ENCODE results near the gene RAD54L. TPM values are rescaled to one million over a fixed set of nuclear protein-coding genes. Genes with fewer than 3 reads are reported as not detected.
"Not testable (repeated sequence)": the region's sequence is repeated elsewhere in the genome, so short reads cannot be mapped to it uniquely, and the experiment has no call there.

RAD54L gene
- polyA plus RNA-seq, 1 donor = 6.6 TPM

GRCh38 chr1:46319301-46319700, 71.7 kb downstream of the RAD54L start:
- no CpG with 5 or more reads among the region's 6 CpGs for WGBS (ENCODE audit: insufficient coverage, low lambda C conversion rate)

GRCh38 chr1:46319960-46320914, 72.7 kb downstream of the RAD54L start:
- H3K36me3 ChIP-seq (ENCODE audit: control insufficient read depth, insufficient read depth, low read length) = peaks cover 19% of the 10 kb centered on the region
- H3K27ac ChIP-seq (ENCODE audit: low read length) = not testable (repeated sequence)
- WGBS (ENCODE audit: insufficient coverage, low lambda C conversion rate) = no CpG with 5 or more reads among the region's 13 CpGs

More at GRCh38 chr1:46319301-46319700, 71.7 kb downstream of the RAD54L start:
- H3K4me1 ChIP-seq (ENCODE audit: control insufficient read depth, insufficient read depth, low read length); DNase-seq; H3K27me3 ChIP-seq (ENCODE audit: control insufficient read depth, insufficient read depth, low read length); H3K9me3 ChIP-seq (ENCODE audit: control insufficient read depth, low read depth, low read length); H3K4me3 ChIP-seq (ENCODE audit: low read length); H3K27ac ChIP-seq (ENCODE audit: low read length): not testable (repeated sequence)
- peaks cover 26% of the 10 kb centered on the region for H3K36me3 ChIP-seq (ENCODE audit: control insufficient read depth, insufficient read depth, low read length)

GRCh38 chr1:46322191-46322590, 74.6 kb downstream of the RAD54L start:
- H3K4me1 ChIP-seq (ENCODE audit: control insufficient read depth, insufficient read depth, low read length); H3K9me3 ChIP-seq (ENCODE audit: control insufficient read depth, low read depth, low read length); H3K36me3 ChIP-seq (ENCODE audit: control insufficient read depth, insufficient read depth, low read length); DNase-seq; H3K27me3 ChIP-seq (ENCODE audit: control insufficient read depth, insufficient read depth, low read length); H3K4me3 ChIP-seq (ENCODE audit: low read length); H3K27ac ChIP-seq (ENCODE audit: low read length): not testable (repeated sequence)
- no CpG with 5 or more reads among the region's 6 CpGs for WGBS (ENCODE audit: insufficient coverage, low lambda C conversion rate)

More at GRCh38 chr1:46319960-46320914, 72.7 kb downstream of the RAD54L start:
- not testable (repeated sequence) for H3K9me3 ChIP-seq (ENCODE audit: control insufficient read depth, low read depth, low read length); H3K4me1 ChIP-seq (ENCODE audit: control insufficient read depth, insufficient read depth, low read length); H3K27me3 ChIP-seq (ENCODE audit: control insufficient read depth, insufficient read depth, low read length); H3K4me3 ChIP-seq (ENCODE audit: low read length); DNase-seq

- H3K4me3 ChIP-seq (ENCODE audit: low read length); H3K4me1 ChIP-seq (ENCODE audit: control insufficient read depth, insufficient read depth, low read length); H3K9me3 ChIP-seq (ENCODE audit: control insufficient read depth, low read depth, low read length); H3K27ac ChIP-seq (ENCODE audit: low read length); DNase-seq; H3K36me3 ChIP-seq (ENCODE audit: control insufficient read depth, insufficient read depth, low read length); H3K27me3 ChIP-seq (ENCODE audit: control insufficient read depth, insufficient read depth, low read length): not testable (repeated sequence)
- 80% methylated on average over 2 of the region's 11 CpGs for WGBS (ENCODE audit: insufficient coverage, low lambda C conversion rate)
Observed at GRCh38 chr1:46325285-46326076, 77.9 kb downstream of the RAD54L start.

Other genes starting within 250 kb of the RAD54L start
- gene PIK3R3, start 115.1 kb upstream of the RAD54L start, polyA plus RNA-seq = 7.4 TPM
- gene TSPAN1, start 72.7 kb upstream of the RAD54L start, polyA plus RNA-seq = 17.8 TPM
- gene P3R3URF, start 71.3 kb upstream of the RAD54L start, polyA plus RNA-seq = not detected
- gene POMGNT1, start 49.3 kb upstream of the RAD54L start, polyA plus RNA-seq = 56.4 TPM
- 0.72 TPM for gene LURAP1, start 44.4 kb upstream of the RAD54L start, polyA plus RNA-seq
- 68.4 TPM for gene LRRC41, start 55.9 kb downstream of the RAD54L start, polyA plus RNA-seq
- 357 TPM for gene UQCRH, start 55.9 kb downstream of the RAD54L start, polyA plus RNA-seq
- 23.9 TPM for gene NSUN4, start 93.0 kb downstream of the RAD54L start, polyA plus RNA-seq
- gene FAAH, start 146.6 kb downstream of the RAD54L start, polyA plus RNA-seq = 23.1 TPM
- gene DMBX1, start 242.1 kb downstream of the RAD54L start, polyA plus RNA-seq = not detected

All from large intestine (tissue), 3 donors.